22Rv1 (cell line): Measurements from ENCODE around the gene SEMA6B.

Experiments used
- CTCF ChIP-seq: fragments of 450-650 bp; IDR thresholded peaks from 2 replicates; pipeline ENCODE4 v1.5.1; 2017; ENCODE audit warnings: mild to moderate bottlenecking
- ZFX ChIP-seq: fragments of 450-650 bp; IDR thresholded peaks from 2 replicates; pipeline ENCODE4 v1.6.1; 2017; ENCODE audit warnings: antibody characterized with exemption, borderline replicate concordance

GRCh38 chr19:4567584-4568071 lies 8.1 kb upstream of the SEMA6B start:
- TF ChIP-seq CTCF (peak; percentile 97), ZFX (no peak)
